ENCODE measurements around the gene PLBD1.

Gene PLBD1

DNA sequence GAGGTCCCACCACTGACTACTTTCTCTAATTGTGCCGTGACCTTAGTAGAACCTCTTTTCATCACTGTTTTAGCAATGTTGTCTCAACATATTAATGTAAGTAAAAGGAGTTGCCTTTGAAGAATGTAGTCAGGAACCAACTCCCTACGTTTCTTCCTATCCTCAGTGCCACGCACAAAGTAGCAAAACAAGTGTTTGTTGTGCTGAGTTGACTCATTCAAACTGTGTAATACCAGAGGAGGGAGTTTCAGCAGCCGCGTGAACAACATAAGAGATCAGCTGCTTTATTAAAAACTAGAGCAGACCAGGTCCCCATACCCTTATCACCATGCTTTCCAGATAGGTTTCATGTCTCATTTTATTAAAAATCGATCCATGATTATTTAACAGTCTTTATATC lies 19.1 kb downstream of the PLBD1 start:
- no peak for TF ChIP-seq CTCF (IDR thresholded peaks at IDR 0.05; ENCODE audit: control extremely low read depth, extremely low read depth, low read depth, missing control alignments)
- DNase-seq (ENCODE audit: extremely low spot score) = no peak
- ChIA-PET POLR2A (no interaction called here), CTCF (no interaction called here)

- ChIA-PET POLR2A (no interaction called here), CTCF (interaction anchor here (1.0 kb wide), 1 partner anchor 10 kb away, joined by 3 read pairs; no protein-coding TSS in a partner anchor)
- no peak for TF ChIP-seq CTCF (IDR thresholded peaks at IDR 0.05; ENCODE audit: control extremely low read depth, extremely low read depth, low read depth, missing control alignments)
- no peak for DNase-seq (ENCODE audit: extremely low spot score)
Measured at GRCh38 chr12:14547571-14547970, 20.1 kb downstream of the PLBD1 start.

GRCh38 chr12:14545144-14546124 lies 22.2 kb downstream of the PLBD1 start:
- no peak for DNase-seq (ENCODE audit: extremely low spot score)
- POLR2A ChIA-PET = no interaction called here
- CTCF ChIA-PET = interaction anchor here (1.0 to 1.2 kb wide), 2 partner anchors 13 to 33 kb away, joined by 3 read pairs; no protein-coding TSS in a partner anchor
- TF ChIP-seq CTCF (IDR thresholded peaks at IDR 0.05; ENCODE audit: control extremely low read depth, extremely low read depth, low read depth, missing control alignments) = no peak

DNA sequence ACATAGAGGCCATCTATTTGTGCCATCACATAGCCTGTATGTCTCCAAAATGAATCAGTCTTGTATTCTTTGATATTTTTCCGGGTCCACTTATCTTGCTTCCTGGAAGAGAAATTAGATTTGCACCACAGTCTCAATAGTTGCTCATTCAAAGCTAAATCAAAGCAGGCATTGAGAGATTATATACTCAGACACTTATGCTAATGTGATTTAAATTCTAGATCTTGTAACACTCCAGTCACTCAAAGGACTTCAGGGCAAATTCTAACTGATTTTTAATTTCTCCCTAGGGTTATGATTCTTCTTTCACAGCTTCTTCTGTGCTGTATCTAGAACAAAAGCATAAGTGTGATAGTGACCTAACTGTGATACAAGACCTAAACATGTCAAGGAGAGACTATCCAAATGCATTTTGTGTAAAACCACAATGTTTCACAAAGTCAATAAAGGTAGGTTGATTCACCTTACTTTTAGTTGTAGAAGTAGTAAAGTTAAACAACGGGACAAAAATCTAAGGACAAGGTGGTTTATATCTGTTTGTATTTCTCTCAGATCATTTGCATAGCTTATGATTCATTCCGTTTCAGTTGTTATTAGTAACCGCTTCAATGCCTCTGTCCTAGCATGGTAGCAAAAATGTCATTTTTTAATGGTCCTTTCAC lies 26.8 kb downstream of the PLBD1 start:
- ChIA-PET POLR2A (no interaction called here), CTCF (interaction anchor here (0.9 to 1.6 kb wide), 3 partner anchors 9 to 677 kb away, joined by 3 to 5 read pairs (median 4); no protein-coding TSS in a partner anchor)
- DNase-seq (ENCODE audit: extremely low spot score) = no peak
- no peak for TF ChIP-seq CTCF (IDR thresholded peaks at IDR 0.05; ENCODE audit: control extremely low read depth, extremely low read depth, low read depth, missing control alignments)

DNA sequence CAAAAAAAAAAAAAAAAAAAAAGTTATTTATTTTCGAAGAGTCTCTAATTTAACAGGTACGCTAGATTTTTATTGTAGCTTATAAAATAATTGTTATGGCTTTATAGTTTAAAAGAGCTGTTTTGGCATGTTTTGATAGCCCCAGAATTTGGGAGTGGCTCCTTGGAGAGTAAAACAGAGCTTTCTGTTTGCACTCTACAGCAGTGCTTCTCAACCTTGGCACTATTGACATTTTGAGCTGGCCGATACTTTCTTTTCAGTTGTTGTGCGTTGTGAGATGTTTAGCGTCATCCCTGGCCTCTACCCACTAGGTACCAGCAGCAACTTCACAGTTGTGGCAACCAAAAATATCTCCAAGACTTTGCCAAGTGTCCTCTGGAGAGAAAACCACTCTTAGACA lies 30.6 kb downstream of the PLBD1 start:
- TF ChIP-seq CTCF (IDR thresholded peaks at IDR 0.05; ENCODE audit: control extremely low read depth, extremely low read depth, low read depth, missing control alignments) = no peak
- ChIA-PET CTCF (interaction anchor here (0.6 kb wide), 1 partner anchor 10 kb away, joined by 3 read pairs; no protein-coding TSS in a partner anchor), POLR2A (no interaction called here)
- no peak for DNase-seq (ENCODE audit: extremely low spot score)

DNA sequence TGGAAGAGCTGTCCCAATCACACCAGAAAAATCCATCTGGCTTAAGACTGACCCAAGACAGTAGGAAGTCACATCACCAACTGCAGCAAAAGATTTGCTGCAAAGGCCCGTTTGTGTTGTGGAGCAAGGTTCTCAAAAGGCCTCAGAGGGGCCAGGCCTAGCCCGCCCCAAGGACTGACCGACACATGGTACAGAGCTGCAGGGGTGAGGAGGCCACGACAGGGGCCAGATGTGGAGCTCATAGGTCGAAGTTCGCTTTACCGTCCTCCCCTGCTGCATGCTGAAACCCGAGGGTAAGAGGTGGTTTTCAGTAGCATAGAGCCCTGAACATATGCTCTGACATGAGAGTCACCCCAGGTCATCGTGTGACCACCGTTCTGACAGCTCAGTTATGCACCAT lies 35.5 kb downstream of the PLBD1 start:
- ChIA-PET CTCF (interaction anchor here (0.7 to 1.9 kb wide), 5 partner anchors 8 to 20 kb away, joined by 3 to 8 read pairs (median 4); no protein-coding TSS in a partner anchor), POLR2A (no interaction called here)
- TF ChIP-seq CTCF (IDR thresholded peaks at IDR 0.05; ENCODE audit: control extremely low read depth, extremely low read depth, low read depth, missing control alignments) = no peak
- DNase-seq (ENCODE audit: extremely low spot score) = no peak
